ENCODE measurements around the gene MYO18B.

DNA sequence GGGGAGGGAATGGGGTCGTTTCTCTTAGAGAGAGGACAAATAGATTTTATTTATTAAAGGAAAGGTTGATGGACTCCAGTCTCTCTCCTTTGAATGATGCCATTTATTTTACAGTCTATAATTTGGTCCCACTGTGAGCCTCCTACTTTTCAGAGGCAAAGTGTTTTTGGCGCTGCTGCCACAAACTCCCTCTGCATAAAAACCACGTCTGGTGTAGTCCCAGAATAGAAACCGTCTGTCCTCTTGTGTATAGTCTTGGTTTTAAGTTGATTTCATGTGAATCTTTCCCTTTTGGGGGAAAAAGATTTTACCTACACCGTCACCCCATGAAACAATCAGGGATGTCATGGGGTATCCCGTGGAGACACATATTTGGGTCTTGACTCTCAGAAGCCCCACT lies 283.6 kb downstream of the MYO18B start:
- TF ChIP-seq PPARA (CRISPR knock-in tag; IDR thresholded peaks at IDR 0.05; ENCODE audit: borderline replicate concordance) (no peak), ZNF70 (CRISPR knock-in tag; IDR thresholded peaks at IDR 0.05) (no peak), ZFP30 (CRISPR knock-in tag; IDR thresholded peaks at IDR 0.05) (no peak), TCF4 (CRISPR knock-in tag; IDR thresholded peaks at IDR 0.05; ENCODE audit: borderline replicate concordance) (no peak), RARB (CRISPR knock-in tag; IDR thresholded peaks at IDR 0.05) (no peak), GLIS3 (CRISPR knock-in tag; IDR thresholded peaks at IDR 0.05) (no peak), ISL1 (CRISPR knock-in tag; IDR thresholded peaks at IDR 0.05) (no peak), SNAI2 (CRISPR knock-in tag; IDR thresholded peaks at IDR 0.05) (no peak), ZFP3 (CRISPR knock-in tag; IDR thresholded peaks at IDR 0.05) (no peak), ZC3H10 (CRISPR knock-in tag; IDR thresholded peaks at IDR 0.05) (no peak), CSDC2 (CRISPR knock-in tag; IDR thresholded peaks at IDR 0.05) (no peak)
- TF ChIP-seq, protein P1, sequence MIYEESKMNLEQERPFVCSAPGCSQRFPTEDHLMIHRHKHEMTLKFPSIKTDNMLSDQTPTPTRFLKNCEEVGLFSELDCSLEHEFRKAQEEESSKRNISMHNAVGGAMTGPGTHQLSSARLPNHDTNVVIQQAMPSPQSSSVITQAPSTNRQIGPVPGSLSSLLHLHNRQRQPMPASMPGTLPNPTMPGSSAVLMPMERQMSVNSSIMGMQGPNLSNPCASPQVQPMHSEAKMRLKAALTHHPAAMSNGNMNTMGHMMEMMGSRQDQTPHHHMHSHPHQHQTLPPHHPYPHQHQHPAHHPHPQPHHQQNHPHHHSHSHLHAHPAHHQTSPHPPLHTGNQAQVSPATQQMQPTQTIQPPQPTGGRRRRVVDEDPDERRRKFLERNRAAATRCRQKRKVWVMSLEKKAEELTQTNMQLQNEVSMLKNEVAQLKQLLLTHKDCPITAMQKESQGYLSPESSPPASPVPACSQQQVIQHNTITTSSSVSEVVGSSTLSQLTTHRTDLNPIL (CRISPR knock-in tag; IDR thresholded peaks at IDR 0.05; ENCODE audit: low read depth) = no peak
- TF ChIP-seq, protein P2, sequence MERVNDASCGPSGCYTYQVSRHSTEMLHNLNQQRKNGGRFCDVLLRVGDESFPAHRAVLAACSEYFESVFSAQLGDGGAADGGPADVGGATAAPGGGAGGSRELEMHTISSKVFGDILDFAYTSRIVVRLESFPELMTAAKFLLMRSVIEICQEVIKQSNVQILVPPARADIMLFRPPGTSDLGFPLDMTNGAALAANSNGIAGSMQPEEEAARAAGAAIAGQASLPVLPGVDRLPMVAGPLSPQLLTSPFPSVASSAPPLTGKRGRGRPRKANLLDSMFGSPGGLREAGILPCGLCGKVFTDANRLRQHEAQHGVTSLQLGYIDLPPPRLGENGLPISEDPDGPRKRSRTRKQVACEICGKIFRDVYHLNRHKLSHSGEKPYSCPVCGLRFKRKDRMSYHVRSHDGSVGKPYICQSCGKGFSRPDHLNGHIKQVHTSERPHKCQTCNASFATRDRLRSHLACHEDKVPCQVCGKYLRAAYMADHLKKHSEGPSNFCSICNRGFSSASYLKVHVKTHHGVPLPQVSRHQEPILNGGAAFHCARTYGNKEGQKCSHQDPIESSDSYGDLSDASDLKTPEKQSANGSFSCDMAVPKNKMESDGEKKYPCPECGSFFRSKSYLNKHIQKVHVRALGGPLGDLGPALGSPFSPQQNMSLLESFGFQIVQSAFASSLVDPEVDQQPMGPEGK (CRISPR knock-in tag; IDR thresholded peaks at IDR 0.05; ENCODE audit: borderline replicate concordance) = no peak
- TF ChIP-seq, protein P3, sequence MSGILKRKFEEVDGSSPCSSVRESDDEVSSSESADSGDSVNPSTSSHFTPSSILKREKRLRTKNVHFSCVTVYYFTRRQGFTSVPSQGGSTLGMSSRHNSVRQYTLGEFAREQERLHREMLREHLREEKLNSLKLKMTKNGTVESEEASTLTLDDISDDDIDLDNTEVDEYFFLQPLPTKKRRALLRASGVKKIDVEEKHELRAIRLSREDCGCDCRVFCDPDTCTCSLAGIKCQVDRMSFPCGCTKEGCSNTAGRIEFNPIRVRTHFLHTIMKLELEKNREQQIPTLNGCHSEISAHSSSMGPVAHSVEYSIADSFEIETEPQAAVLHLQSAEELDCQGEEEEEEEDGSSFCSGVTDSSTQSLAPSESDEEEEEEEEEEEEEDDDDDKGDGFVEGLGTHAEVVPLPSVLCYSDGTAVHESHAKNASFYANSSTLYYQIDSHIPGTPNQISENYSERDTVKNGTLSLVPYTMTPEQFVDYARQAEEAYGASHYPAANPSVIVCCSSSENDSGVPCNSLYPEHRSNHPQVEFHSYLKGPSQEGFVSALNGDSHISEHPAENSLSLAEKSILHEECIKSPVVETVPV (CRISPR knock-in tag; IDR thresholded peaks at IDR 0.05) = no peak
